ENCODE results near the gene AFF2. TPM values are rescaled to one million over a fixed set of nuclear protein-coding genes. Genes with fewer than 3 reads are reported as not detected.

The AFF2 gene
- total RNA-seq, 1 donor from 2014 or later: 0.74 TPM

- no peaks in the 10 kb centered on the region for H3K27me3 ChIP-seq
- intact Hi-C loops (cut with DNase I): no loop called here
Observed at GRCh38 chrX:148976571-148977400, 476.4 kb downstream of the AFF2 start.

GRCh38 chrX:148979786-148980185 is 479.4 kb downstream of the AFF2 start:
- no peak overlapping the region for H3K27ac ChIP-seq
- intact Hi-C loops (cut with DNase I): no loop called here
- no peaks in the 10 kb centered on the region for H3K9me3 ChIP-seq
- TF ChIP-seq POLR2A (IDR thresholded peaks at IDR 0.05) (no peak), POLR2AphosphoS5 (IDR thresholded peaks at IDR 0.05; ENCODE audit: insufficient read depth in 1 of 2, low read depth in 1 of 2) (no peak), CTCF (IDR thresholded peaks at IDR 0.05) (no peak)
- H3K4me3 ChIP-seq: no peak overlapping the region
- DNase-seq (ENCODE audit: extremely low spot score in 2 of 2): no peak
- no peaks in the 10 kb centered on the region for H3K27me3 ChIP-seq
- H3K36me3 ChIP-seq: no peaks in the 10 kb centered on the region
- H3K4me1 ChIP-seq: no peaks in the 10 kb centered on the region

More at GRCh38 chrX:148976571-148977400, 476.4 kb downstream of the AFF2 start:
- Histone ChIP-seq H3K4me3 (no peak overlapping the region), H3K27ac (no peak overlapping the region), H3K4me1 (no peaks in the 10 kb centered on the region), H3K36me3 (no peaks in the 10 kb centered on the region), H3K9me3 (no peaks in the 10 kb centered on the region)
- TF ChIP-seq CTCF (IDR thresholded peaks at IDR 0.05): no peak
- no peak for DNase-seq (ENCODE audit: extremely low spot score in 2 of 2)

GRCh38 chrX:148984238-148984637 is 483.8 kb downstream of the AFF2 start:
- H3K36me3 ChIP-seq: no peaks in the 10 kb centered on the region
- H3K4me3 ChIP-seq: no peak overlapping the region
- TF ChIP-seq POLR2AphosphoS5 (IDR thresholded peaks at IDR 0.05; ENCODE audit: insufficient read depth in 1 of 2, low read depth in 1 of 2): no peak
- TF ChIP-seq POLR2A (IDR thresholded peaks at IDR 0.05): no peak
- TF ChIP-seq CTCF (IDR thresholded peaks at IDR 0.05): no peak
- H3K4me1 ChIP-seq: no peaks in the 10 kb centered on the region
- H3K27me3 ChIP-seq: no peaks in the 10 kb centered on the region
- DNase-seq (ENCODE audit: extremely low spot score in 2 of 2): no peak
- intact Hi-C loops (cut with DNase I): no loop called here
- no peak overlapping the region for H3K27ac ChIP-seq
- no peaks in the 10 kb centered on the region for H3K9me3 ChIP-seq

GRCh38 chrX:148991502-148991901 is 491.1 kb downstream of the AFF2 start:
- H3K27ac ChIP-seq: no peak overlapping the region
- no peak overlapping the region for H3K4me3 ChIP-seq
- no peak for DNase-seq (ENCODE audit: extremely low spot score in 2 of 2)
- H3K9me3 ChIP-seq: no peaks in the 10 kb centered on the region
- H3K4me1 ChIP-seq: no peaks in the 10 kb centered on the region
- H3K27me3 ChIP-seq: no peaks in the 10 kb centered on the region
- no peak for TF ChIP-seq POLR2A (IDR thresholded peaks at IDR 0.05)
- no peak for TF ChIP-seq POLR2AphosphoS5 (IDR thresholded peaks at IDR 0.05; ENCODE audit: insufficient read depth in 1 of 2, low read depth in 1 of 2)
- H3K36me3 ChIP-seq: no peaks in the 10 kb centered on the region
- intact Hi-C loops (cut with DNase I): no loop called here

GRCh38 chrX:148995661-148996060 is 495.2 kb downstream of the AFF2 start:
- no peak for TF ChIP-seq CTCF (IDR thresholded peaks at IDR 0.05)
- no peak for TF ChIP-seq POLR2A (IDR thresholded peaks at IDR 0.05)
- TF ChIP-seq POLR2AphosphoS5 (IDR thresholded peaks at IDR 0.05; ENCODE audit: insufficient read depth in 1 of 2, low read depth in 1 of 2): no peak
- Histone ChIP-seq H3K27me3 (no peaks in the 10 kb centered on the region), H3K4me3 (no peak overlapping the region), H3K36me3 (no peaks in the 10 kb centered on the region), H3K4me1 (no peaks in the 10 kb centered on the region), H3K9me3 (no peaks in the 10 kb centered on the region), H3K27ac (no peak overlapping the region)
- intact Hi-C loops (cut with DNase I): no loop called here
- DNase-seq (ENCODE audit: extremely low spot score in 2 of 2): no peak
